Measurements from ENCODE around the gene OPCML.

The OPCML gene

GRCh38 chr11:132904091-132904490, 628.2 kb downstream of the OPCML start:
- H3K79me1 ChIP-seq (ENCODE audit: low read depth, low read length): no peaks in the 10 kb centered on the region
- no peak overlapping the region for H3K9ac ChIP-seq (ENCODE audit: low read depth, low read length, poor library complexity)

DNA sequence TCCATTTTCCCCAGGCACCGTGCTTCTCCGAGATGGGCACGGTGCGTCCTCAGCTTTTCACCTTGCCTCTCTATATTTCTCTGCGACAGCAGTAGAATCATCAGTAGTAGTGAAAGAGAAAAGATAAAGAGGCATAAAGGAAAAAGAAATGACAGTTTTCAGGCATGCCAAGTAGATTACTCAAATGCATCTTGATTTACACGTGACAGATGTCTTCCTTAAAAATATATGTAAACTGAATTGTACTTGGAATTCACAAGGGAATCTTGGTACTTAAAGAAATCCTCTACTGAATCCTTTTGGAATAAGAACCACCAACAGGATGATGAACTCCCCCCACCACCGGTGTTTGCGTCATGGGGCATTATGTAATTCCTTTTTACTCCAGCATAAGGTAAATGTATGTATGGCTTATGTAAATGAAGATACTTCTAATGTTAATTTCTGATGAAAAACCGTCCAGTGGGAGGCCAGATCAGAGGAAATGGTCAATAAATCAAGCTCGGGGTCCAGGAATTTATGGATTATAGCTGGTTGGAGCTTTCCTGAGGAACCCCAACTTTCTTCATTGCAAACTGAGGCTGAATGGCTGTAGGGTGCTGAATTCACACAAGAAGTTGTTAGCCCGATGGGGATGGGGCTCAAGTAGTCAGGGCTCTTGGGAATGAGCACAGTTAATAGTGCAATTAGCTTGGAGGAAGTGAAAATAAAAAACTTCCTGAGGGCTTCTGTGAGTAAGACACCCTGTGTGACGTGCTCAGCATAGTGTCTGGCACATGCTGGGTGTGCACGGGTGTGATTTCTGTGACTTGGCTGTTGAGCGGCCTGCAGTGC, 630.4 kb downstream of the OPCML start:
- Histone ChIP-seq H3K4me2 (ENCODE audit: insufficient read depth, low read length, poor library complexity, severe bottlenecking) (no peak overlapping the region), H2AK5ac (ENCODE audit: low read depth, low read length) (no peak overlapping the region), H3K4ac (ENCODE audit: low read length) (no peak overlapping the region), H3K27me3 (ENCODE audit: control insufficient read depth in 3 of 3, insufficient read depth in 3 of 3, low read depth in 1 of 3, low read length in 3 of 3) (no peaks in the 10 kb centered on the region), H4K91ac (ENCODE audit: low read depth, low read length, poor library complexity) (no peak overlapping the region), H3K4me1 (ENCODE audit: control insufficient read depth in 2 of 2, insufficient read depth in 1 of 2, low read depth in 1 of 2, low read length in 2 of 2) (peaks cover 1 to 2% of the 10 kb centered on the region in 2 donors), H3K4me3 (ENCODE audit: low read length in 2 of 2) (peak overlapping the region in 1 of 2 donors; percentile 15), H3K9ac (ENCODE audit: low read depth, low read length, poor library complexity) (no peak overlapping the region), H3K27ac (replicated peaks; ENCODE audit: low read length) (no peak overlapping the region), H4K8ac (ENCODE audit: low read depth, low read length) (no peak overlapping the region), H3K36me3 (replicated peaks in 1 of 2; ENCODE audit: control insufficient read depth in 2 of 2, insufficient read depth in 2 of 2, low read length in 2 of 2) (no peaks in the 10 kb centered on the region), H2AFZ (ENCODE audit: low read length) (no peak overlapping the region), H2BK15ac (ENCODE audit: low read length) (no peak overlapping the region), H3K9me3 (replicated peaks in 1 of 2; ENCODE audit: control insufficient read depth in 2 of 2, insufficient read depth in 1 of 2, low read depth in 1 of 2, low read length in 2 of 2) (peaks cover 0 to 2% of the 10 kb centered on the region in 2 donors), H3K18ac (ENCODE audit: low read length) (no peak overlapping the region), H2BK12ac (ENCODE audit: low read length) (no peak overlapping the region), H2BK5ac (ENCODE audit: low read length) (no peak overlapping the region), H2BK120ac (ENCODE audit: low read depth, low read length) (no peak overlapping the region), H3K14ac (ENCODE audit: low read length) (no peak overlapping the region), H3K79me1 (ENCODE audit: low read depth, low read length) (no peaks in the 10 kb centered on the region), H3K23ac (ENCODE audit: low read depth, low read length, poor library complexity) (no peak overlapping the region)
- no peak for DNase-seq (ENCODE audit: low spot score)
- WGBS, 2 donors (ENCODE audit: extremely low coverage in 2 of 2, insufficient read length in 2 of 2, insufficient replicate concordance in 1 of 2): no CpG with 5 or more reads among the region's 14 CpGs

More at GRCh38 chr11:132904091-132904490, 628.2 kb downstream of the OPCML start:
- no CpG with 5 or more reads among the region's 1 CpG for WGBS, 2 donors (ENCODE audit: extremely low coverage in 2 of 2, insufficient read length in 2 of 2, insufficient replicate concordance in 1 of 2)
- Histone ChIP-seq H4K8ac (ENCODE audit: low read depth, low read length) (no peak overlapping the region), H3K36me3 (replicated peaks in 1 of 2; ENCODE audit: control insufficient read depth in 2 of 2, insufficient read depth in 2 of 2, low read length in 2 of 2) (no peaks in the 10 kb centered on the region), H2BK5ac (ENCODE audit: low read length) (no peak overlapping the region), H3K23ac (ENCODE audit: low read depth, low read length, poor library complexity) (no peak overlapping the region), H3K27me3 (ENCODE audit: control insufficient read depth in 3 of 3, insufficient read depth in 3 of 3, low read depth in 1 of 3, low read length in 3 of 3) (no peaks in the 10 kb centered on the region), H3K9me3 (replicated peaks in 1 of 2; ENCODE audit: control insufficient read depth in 2 of 2, insufficient read depth in 1 of 2, low read depth in 1 of 2, low read length in 2 of 2) (peaks cover 0 to 3% of the 10 kb centered on the region in 2 donors), H2BK15ac (ENCODE audit: low read length) (no peak overlapping the region), H2AFZ (ENCODE audit: low read length) (no peak overlapping the region), H3K4ac (ENCODE audit: low read length) (no peak overlapping the region), H2AK5ac (ENCODE audit: low read depth, low read length) (no peak overlapping the region), H2BK12ac (ENCODE audit: low read length) (no peak overlapping the region), H3K18ac (ENCODE audit: low read length) (no peak overlapping the region), H3K4me2 (ENCODE audit: insufficient read depth, low read length, poor library complexity, severe bottlenecking) (no peak overlapping the region), H3K4me1 (ENCODE audit: control insufficient read depth in 2 of 2, insufficient read depth in 1 of 2, low read depth in 1 of 2, low read length in 2 of 2) (peaks cover 1 to 2% of the 10 kb centered on the region in 2 donors), H2BK120ac (ENCODE audit: low read depth, low read length) (no peak overlapping the region), H3K14ac (ENCODE audit: low read length) (no peak overlapping the region), H3K27ac (replicated peaks; ENCODE audit: low read length) (no peak overlapping the region), H4K91ac (ENCODE audit: low read depth, low read length, poor library complexity) (no peak overlapping the region), H3K4me3 (ENCODE audit: low read length in 2 of 2) (no peak overlapping the region)
- no peak for DNase-seq (ENCODE audit: low spot score)

DNA sequence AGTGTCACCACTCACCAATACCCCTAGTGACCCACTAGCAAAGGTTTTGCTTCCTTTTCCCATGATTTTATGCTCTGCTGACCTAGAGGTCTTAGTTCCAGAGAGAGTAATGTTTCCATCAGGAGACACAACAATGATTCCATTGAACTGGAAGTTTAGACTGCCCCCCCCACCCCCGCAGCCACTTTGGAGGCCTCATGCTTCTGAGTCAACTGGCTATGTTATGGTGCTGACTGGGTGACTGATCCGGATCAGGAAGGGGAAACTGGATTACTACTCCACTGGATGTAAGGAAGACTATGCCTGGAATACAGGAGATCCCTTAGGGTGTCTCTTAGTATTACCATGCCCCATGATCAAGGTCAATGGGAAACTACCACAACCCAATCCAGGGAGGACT, 633.6 kb downstream of the OPCML start:
- H3K36me3 ChIP-seq (replicated peaks in 1 of 2; ENCODE audit: control insufficient read depth in 2 of 2, insufficient read depth in 2 of 2, low read length in 2 of 2): no peaks in the 10 kb centered on the region
- H2BK5ac ChIP-seq (ENCODE audit: low read length): no peak overlapping the region
- no peak overlapping the region for H3K4ac ChIP-seq (ENCODE audit: low read length)
- H4K8ac ChIP-seq (ENCODE audit: low read depth, low read length): no peak overlapping the region
- no peak overlapping the region for H3K4me2 ChIP-seq (ENCODE audit: insufficient read depth, low read length, poor library complexity, severe bottlenecking)
- H2BK120ac ChIP-seq (ENCODE audit: low read depth, low read length): no peak overlapping the region
- no peak overlapping the region for H4K91ac ChIP-seq (ENCODE audit: low read depth, low read length, poor library complexity)
- no peak overlapping the region for H2BK15ac ChIP-seq (ENCODE audit: low read length)
- DNase-seq (ENCODE audit: low spot score): no peak
- H2BK12ac ChIP-seq (ENCODE audit: low read length): no peak overlapping the region
- H3K23ac ChIP-seq (ENCODE audit: low read depth, low read length, poor library complexity): no peak overlapping the region
- no peak overlapping the region for H3K9ac ChIP-seq (ENCODE audit: low read depth, low read length, poor library complexity)
- H3K27ac ChIP-seq (replicated peaks; ENCODE audit: low read length): no peak overlapping the region
- H3K27me3 ChIP-seq (ENCODE audit: control insufficient read depth in 3 of 3, insufficient read depth in 3 of 3, low read depth in 1 of 3, low read length in 3 of 3): no peaks in the 10 kb centered on the region
- H2AK5ac ChIP-seq (ENCODE audit: low read depth, low read length): no peak overlapping the region
- H3K18ac ChIP-seq (ENCODE audit: low read length): no peak overlapping the region
- H3K79me1 ChIP-seq (ENCODE audit: low read depth, low read length): no peaks in the 10 kb centered on the region
- H3K9me3 ChIP-seq (replicated peaks in 1 of 2; ENCODE audit: control insufficient read depth in 2 of 2, insufficient read depth in 1 of 2, low read depth in 1 of 2, low read length in 2 of 2): peaks cover 0 to 2% of the 10 kb centered on the region in 2 donors
- H3K4me3 ChIP-seq (ENCODE audit: low read length in 2 of 2): no peak overlapping the region
- H3K14ac ChIP-seq (ENCODE audit: low read length): no peak overlapping the region
- peaks cover 3 to 4% of the 10 kb centered on the region in 2 donors for H3K4me1 ChIP-seq (ENCODE audit: control insufficient read depth in 2 of 2, insufficient read depth in 1 of 2, low read depth in 1 of 2, low read length in 2 of 2)
- no peak overlapping the region for H2AFZ ChIP-seq (ENCODE audit: low read length)
- WGBS, 2 donors (ENCODE audit: extremely low coverage in 2 of 2, insufficient read length in 2 of 2, insufficient replicate concordance in 1 of 2): no CpG with 5 or more reads among the region's 2 CpGs

DNA sequence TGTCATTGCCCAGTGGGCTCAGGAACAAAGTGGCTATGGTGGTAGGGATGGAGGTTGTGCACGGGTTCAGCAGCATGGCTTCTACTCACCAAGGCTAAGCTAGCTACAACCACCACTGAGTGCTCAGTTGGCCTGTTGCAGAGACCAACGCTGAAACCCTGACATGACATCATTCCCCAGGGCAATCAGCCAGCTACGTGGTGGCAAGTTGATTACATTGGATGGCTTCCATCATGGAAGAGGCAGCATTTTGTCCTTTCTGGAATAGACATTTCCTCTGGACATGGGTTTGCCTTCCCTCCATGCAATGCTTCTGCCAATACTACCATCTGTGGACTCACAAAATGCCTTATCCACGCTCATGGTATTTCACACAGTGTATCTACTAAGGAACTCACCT, 634.3 kb downstream of the OPCML start:
- Histone ChIP-seq H3K14ac (ENCODE audit: low read length) (no peak overlapping the region), H2AFZ (ENCODE audit: low read length) (no peak overlapping the region), H3K36me3 (replicated peaks in 1 of 2; ENCODE audit: control insufficient read depth in 2 of 2, insufficient read depth in 2 of 2, low read length in 2 of 2) (no peaks in the 10 kb centered on the region), H3K4me1 (ENCODE audit: control insufficient read depth in 2 of 2, insufficient read depth in 1 of 2, low read depth in 1 of 2, low read length in 2 of 2) (peaks cover 3 to 4% of the 10 kb centered on the region in 2 donors), H3K4me2 (ENCODE audit: insufficient read depth, low read length, poor library complexity, severe bottlenecking) (no peak overlapping the region), H3K4ac (ENCODE audit: low read length) (no peak overlapping the region), H2BK5ac (ENCODE audit: low read length) (no peak overlapping the region), H3K79me1 (ENCODE audit: low read depth, low read length) (no peaks in the 10 kb centered on the region), H3K9me3 (replicated peaks in 1 of 2; ENCODE audit: control insufficient read depth in 2 of 2, insufficient read depth in 1 of 2, low read depth in 1 of 2, low read length in 2 of 2) (peaks cover 0 to 2% of the 10 kb centered on the region in 2 donors), H2BK12ac (ENCODE audit: low read length) (no peak overlapping the region), H3K27me3 (ENCODE audit: control insufficient read depth in 3 of 3, insufficient read depth in 3 of 3, low read depth in 1 of 3, low read length in 3 of 3) (no peaks in the 10 kb centered on the region), H3K27ac (replicated peaks; ENCODE audit: low read length) (no peak overlapping the region), H3K9ac (ENCODE audit: low read depth, low read length, poor library complexity) (no peak overlapping the region), H2AK5ac (ENCODE audit: low read depth, low read length) (no peak overlapping the region), H4K91ac (ENCODE audit: low read depth, low read length, poor library complexity) (no peak overlapping the region), H3K23ac (ENCODE audit: low read depth, low read length, poor library complexity) (no peak overlapping the region), H3K4me3 (ENCODE audit: low read length in 2 of 2) (no peak overlapping the region), H3K18ac (ENCODE audit: low read length) (no peak overlapping the region), H2BK15ac (ENCODE audit: low read length) (no peak overlapping the region), H2BK120ac (ENCODE audit: low read depth, low read length) (no peak overlapping the region), H4K8ac (ENCODE audit: low read depth, low read length) (no peak overlapping the region)
- no CpG with 5 or more reads among the region's 4 CpGs for WGBS, 2 donors (ENCODE audit: extremely low coverage in 2 of 2, insufficient read length in 2 of 2, insufficient replicate concordance in 1 of 2)
- DNase-seq (ENCODE audit: low spot score): no peak
